Measurements from ENCODE around the gene ENHO.

- TF ChIP-seq CTCF (IDR thresholded peaks at IDR 0.05) (no peak), POLR2A (IDR thresholded peaks at IDR 0.05) (no peak)
Observed at GRCh38 chr9:34553511-34554021, 30.8 kb upstream of the ENHO start.

Measured in upper lobe of left lung (tissue), 4 donors.